GOT3 (cell line): ENCODE data around the gene PALMD.

ENCODE experiments used
- DNase-seq: peaks from one replicate; lab custom pipeline; 2025; ENCODE audit warnings: mixed read lengths; lab: John Stamatoyannopoulos, UW

Gene PALMD

DNA sequence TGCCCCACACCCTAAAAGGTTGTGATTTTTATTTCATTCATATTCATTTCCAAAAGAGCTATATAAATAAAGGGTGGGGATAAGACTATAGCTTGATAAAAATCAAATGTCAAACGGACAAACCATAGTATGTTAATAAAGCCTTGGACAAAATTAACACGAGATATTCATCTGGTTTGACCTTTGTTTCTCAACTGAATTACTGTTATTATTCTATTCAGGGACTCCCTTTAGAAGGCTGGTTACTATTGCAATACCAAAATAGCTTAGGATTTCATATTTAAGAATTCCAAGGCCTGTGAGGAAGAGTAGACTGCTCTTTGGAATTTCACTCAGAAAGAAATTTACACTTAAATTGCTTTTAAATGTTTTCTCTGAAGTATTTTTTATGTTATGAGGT is 10.2 kb upstream of the PALMD start:
- DNase-seq = no peak

DNA sequence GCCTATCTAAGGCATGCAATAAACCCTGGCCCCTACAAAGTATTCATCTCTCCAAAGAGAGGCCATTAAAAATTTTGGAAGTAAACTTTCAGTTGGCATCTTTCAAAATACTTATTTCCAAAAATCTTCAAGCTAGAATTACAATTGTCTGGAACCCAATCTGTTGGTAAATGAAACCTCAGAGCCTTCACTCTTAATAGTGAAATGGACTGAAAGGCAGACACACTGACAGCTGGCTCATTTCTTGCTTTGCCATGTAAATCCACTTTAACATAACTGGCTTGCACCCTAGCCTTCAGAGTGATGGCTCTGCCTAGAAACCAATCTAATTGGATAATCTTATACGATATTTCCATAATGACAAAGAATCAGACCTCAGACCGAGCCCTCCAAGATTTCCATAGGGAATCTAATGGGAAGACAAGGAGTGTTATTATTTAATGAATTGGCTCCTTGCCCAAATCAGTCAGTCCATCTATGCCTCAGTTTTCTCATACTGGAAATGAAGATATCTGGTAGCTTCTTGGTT is 9.2 kb upstream of the PALMD start:
- no peak for DNase-seq

DNA sequence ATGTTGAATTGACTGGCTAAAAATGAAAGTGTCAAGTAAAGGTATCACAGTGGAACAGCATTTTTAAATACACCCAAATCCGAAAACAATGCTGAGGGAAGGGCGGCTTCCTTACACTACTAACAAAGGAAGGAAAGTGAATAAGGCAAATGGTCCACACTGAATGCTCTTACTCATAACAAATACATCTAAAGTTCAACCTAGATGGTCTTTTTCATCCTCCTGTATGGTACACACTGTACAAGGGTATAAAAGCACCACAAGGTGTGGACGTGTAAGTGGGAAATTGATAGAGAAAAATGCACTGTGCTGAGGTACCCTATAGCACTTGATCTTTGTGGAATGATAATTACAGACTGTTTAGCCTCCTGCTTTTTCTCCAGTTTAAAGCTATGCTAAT is 7.1 kb upstream of the PALMD start:
- no peak for DNase-seq

- no peak for DNase-seq
These were observed 6.5 kb upstream of the PALMD start for GRCh38 chr1:99639408-99639807.

- no peak for DNase-seq
These were observed 6.0 kb upstream of the PALMD start for GRCh38 chr1:99639945-99640344.

- no peak for DNase-seq
These were observed 5.2 kb upstream of the PALMD start for GRCh38 chr1:99640672-99641071.

DNA sequence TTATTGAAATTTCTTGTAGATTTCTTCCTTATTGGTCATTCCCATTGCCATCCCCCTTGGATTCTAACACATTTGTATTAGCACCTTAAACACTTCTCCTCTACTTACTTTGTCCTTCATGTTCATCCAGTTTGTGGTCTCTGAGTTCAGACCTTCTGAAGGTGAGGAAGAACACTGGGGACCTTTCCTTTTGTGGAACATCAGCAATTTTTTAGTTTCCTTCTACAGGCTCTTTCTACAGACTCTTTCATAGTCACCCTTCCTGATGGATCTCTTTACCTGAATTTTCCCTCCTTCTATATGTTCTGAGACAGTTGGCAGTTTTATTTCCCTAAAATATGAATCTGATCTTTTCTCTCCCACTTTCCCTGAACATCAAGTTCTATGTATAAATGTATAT is 4.4 kb upstream of the PALMD start:
- no peak for DNase-seq

DNA sequence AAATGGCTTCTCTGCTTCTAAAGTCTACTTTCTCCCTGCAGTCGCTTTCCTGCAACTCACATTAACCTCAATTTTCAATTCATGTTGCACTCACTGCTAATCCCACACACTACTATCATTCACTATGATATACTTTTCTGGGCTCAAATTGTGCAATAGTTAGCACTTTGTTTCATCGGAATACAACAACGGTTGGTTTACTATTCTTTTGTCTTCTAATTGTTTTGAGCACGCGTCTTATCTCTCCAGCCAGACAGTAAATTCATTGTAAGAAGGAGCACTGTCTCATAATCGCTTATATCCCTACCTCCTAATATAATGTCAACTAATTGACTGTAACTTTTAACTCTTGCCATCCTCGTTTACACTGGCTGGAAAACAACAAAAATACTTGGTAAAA is 3.9 kb upstream of the PALMD start:
- DNase-seq = no peak

- DNase-seq = no peak
These were observed 2.7 kb upstream of the PALMD start for GRCh38 chr1:99643021-99643779.

- no peak for DNase-seq
These were observed 1.5 kb upstream of the PALMD start for GRCh38 chr1:99644279-99645004.

DNA sequence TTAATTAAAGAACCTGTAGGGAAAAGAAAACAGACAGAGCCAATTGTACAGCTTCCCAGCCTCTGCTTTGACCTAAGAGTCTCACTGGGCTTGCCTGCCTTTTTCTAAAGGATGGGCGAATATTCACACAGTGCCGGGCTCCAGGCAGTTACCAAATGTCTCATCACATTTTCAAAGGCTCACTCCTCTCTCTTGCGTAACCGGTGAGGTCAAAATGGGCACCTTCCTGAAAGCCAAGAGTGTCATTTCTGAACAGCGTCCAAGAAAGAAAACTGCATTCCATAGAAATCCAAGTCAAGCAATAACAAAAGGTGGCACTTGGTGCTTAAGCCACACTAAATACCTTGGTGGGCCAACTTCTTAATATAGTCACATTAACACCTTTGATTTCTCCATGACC is 710 bp upstream of the PALMD start:
- DNase-seq = no peak

DNA sequence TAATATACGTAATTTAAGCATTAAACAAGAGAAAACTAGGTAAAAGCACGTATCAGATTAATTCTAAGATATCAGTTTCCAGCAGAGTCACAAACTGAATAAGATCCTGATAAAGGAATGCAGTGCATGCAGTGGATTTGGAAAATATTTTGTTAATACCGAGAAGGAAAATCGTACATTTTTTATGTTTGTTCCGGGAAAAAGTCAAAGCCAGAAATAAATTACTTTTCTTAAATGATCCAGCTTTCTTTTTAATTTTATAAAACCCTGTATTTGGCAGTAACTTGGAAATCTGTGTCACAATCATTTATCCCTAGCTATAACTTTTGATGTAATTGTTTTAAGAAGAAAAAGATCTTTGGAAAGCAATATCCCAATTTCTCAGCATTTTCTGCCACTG is 955 bp downstream of the PALMD start:
- no peak for DNase-seq

DNA sequence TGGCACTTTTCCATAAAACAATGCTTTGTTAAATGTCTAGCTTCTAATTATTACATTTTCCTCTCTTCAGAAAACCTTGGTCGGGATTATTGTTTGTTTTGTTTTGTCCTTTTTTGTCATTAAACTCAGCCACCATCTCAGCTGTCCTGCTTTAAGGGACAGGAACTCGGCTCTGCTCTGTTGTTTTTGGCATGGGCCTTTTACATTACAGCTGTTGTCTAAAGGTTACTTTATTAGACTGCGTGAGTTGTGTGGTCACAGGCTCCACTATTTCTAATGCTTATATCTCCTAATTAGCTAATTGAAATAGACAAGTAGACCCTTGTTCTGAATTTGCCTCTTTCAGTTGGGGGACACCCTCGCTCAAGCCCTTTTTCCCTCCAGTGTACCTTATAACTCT is 1.6 kb downstream of the PALMD start:
- no peak for DNase-seq

DNA sequence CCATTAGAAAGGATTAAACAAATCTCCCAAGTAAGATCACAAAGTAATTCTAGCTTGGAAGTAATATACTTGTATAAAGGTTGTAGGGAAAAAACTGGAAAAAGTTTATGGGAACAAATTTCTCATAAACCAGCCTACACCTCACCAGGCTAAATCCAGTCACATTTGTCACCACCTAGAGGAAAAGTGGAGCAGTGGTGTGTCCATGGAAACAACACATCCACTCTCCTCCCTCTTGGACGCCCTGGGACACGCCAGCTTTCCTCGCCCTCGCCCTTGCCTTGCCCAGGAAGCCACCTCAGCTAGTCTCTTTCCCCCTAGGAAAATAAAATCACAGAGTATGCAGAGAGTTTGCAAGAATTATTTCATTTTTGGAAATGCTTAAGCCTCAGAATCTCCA is 2.2 kb downstream of the PALMD start:
- DNase-seq = no peak

DNA sequence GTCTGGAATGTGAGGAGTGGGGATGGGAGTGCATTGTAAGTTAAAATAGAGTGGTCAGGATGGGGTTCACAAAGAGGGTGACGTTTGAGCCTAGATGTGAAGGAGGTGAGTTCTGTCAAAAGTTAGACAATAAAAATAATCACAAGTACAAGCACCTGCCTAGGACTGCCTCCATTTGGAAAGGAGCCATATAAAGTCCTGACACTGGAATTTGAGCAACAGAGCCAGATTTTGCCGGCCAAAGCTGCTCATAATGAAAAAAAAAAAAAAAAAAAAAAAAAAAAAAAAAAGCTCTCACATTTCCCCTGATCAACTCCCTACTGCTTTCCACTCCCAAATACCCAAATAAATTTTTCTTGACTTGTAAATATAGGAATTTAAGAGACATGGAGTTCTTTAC is 4.1 kb downstream of the PALMD start:
- no peak for DNase-seq

GRCh38 chr1:99650773-99651437 is 5.0 kb downstream of the PALMD start:
- DNase-seq = no peak

GRCh38 chr1:99652881-99653281 is 7.0 kb downstream of the PALMD start:
- no peak for DNase-seq

GRCh38 chr1:99655376-99655775 is 9.5 kb downstream of the PALMD start:
- no peak for DNase-seq

DNA sequence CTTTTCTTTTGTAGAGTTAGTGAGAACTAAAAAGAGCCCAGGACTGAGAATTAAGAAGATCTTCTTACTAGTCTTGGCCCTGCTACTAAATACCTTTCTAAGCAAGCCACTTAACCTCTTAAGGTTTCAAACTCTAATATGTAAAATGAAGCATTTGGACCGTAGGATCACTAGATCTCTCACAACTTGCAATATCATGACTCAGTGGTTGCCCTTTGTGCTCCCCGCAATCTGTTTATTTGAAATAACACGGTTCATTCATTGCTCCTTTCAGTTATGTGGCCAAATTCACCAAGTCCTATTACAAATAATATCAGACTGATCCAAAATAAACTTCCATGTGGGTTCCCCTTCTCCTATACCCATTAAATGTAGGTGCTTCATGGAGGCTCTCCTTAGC is 10.8 kb downstream of the PALMD start:
- DNase-seq = no peak

GRCh38 chr1:99657213-99658030 is 11.5 kb downstream of the PALMD start:
- DNase-seq = no peak

- no peak for DNase-seq
These were observed 12.0 kb downstream of the PALMD start for GRCh38 chr1:99658031-99658290.

DNA sequence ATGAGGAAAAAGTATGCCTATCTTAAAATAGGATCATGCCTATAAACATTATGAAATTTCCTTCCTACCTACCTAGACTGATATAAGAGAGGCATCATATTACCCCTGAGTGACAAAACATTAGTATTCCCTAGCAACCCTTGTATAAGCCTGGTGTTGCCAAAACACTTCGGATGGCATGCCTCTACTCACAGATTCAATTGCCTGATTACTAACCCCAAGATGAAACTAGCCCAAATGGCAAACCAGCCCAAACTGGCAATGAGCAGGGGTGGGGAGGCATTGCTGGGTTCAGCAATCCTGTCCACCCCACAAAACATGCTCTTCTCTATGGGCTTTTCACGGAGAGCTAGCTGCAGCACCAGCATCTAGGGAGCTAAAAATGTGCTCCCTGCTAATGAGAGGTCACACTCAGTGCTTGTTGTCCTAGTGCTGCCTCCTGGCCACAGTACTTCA is 13.9 kb downstream of the PALMD start:
- no peak for DNase-seq
